CD4-positive, alpha-beta T cell treated with Interleukin-15 for 4 hours (primary cell): ENCODE results near the gene MCAM.

Experiments
- DNase-seq: peaks from one replicate; pipeline ENCODE4 v3.0.0-alpha.2; 2020; ENCODE audit warnings: low spot score

The MCAM gene

GRCh38 chr11:119306373-119306890, 10.5 kb downstream of the MCAM start:
- DNase-seq = no peak

GRCh38 chr11:119305556-119306372, 11.2 kb downstream of the MCAM start:
- DNase-seq = no peak

- DNase-seq = no peak
Observed at GRCh38 chr11:119303227-119303718, 13.7 kb downstream of the MCAM start.

GRCh38 chr11:119300198-119300964, 16.5 kb downstream of the MCAM start:
- no peak for DNase-seq

- DNase-seq = no peak
Observed at GRCh38 chr11:119299416-119299815, 17.5 kb downstream of the MCAM start.

GRCh38 chr11:119298726-119299125, 18.2 kb downstream of the MCAM start:
- DNase-seq = no peak

GRCh38 chr11:119297938-119298337, 19.0 kb downstream of the MCAM start:
- no peak for DNase-seq

GRCh38 chr11:119295178-119295577, 21.8 kb downstream of the MCAM start:
- no peak for DNase-seq

- no peak for DNase-seq
Observed at GRCh38 chr11:119293461-119293860, 23.5 kb downstream of the MCAM start.

- DNase-seq = no peak
Observed at GRCh38 chr11:119290894-119291497, 25.9 kb downstream of the MCAM start.

GRCh38 chr11:119288219-119288618, 28.7 kb downstream of the MCAM start:
- no peak for DNase-seq

GRCh38 chr11:119285431-119285830, 31.5 kb downstream of the MCAM start:
- no peak for DNase-seq

GRCh38 chr11:119284344-119285157, 32.4 kb downstream of the MCAM start:
- DNase-seq = peak; percentile 61

- no peak for DNase-seq
Observed at GRCh38 chr11:119282495-119282894, 34.4 kb downstream of the MCAM start.

- no peak for DNase-seq
Observed at GRCh38 chr11:119277660-119278059, 39.3 kb downstream of the MCAM start.

GRCh38 chr11:119273721-119274120, 43.2 kb downstream of the MCAM start:
- no peak for DNase-seq

GRCh38 chr11:119267645-119268044, 49.3 kb downstream of the MCAM start:
- no peak for DNase-seq

GRCh38 chr11:119266517-119267255, 50.2 kb downstream of the MCAM start:
- DNase-seq = no peak

- DNase-seq = no peak
Observed at GRCh38 chr11:119266063-119266462, 50.9 kb downstream of the MCAM start.

- DNase-seq = peak; percentile 39
Observed at GRCh38 chr11:119263352-119263940, 53.5 kb downstream of the MCAM start.
